ENCODE results near the gene CAPS.
"Not testable (repeated sequence)": the region's sequence is repeated elsewhere in the genome, so short reads cannot be mapped to it uniquely, and the experiment has no call there.

Gene CAPS

GRCh38 chr19:5958851-5959122 is 44.7 kb downstream of the CAPS start:
- no peak for DNase-seq

- DNase-seq: no peak
Measured at GRCh38 chr19:5959260-5960004, 45.4 kb downstream of the CAPS start.

- DNase-seq: no peak
Measured at GRCh38 chr19:5960005-5961001, 46.2 kb downstream of the CAPS start.

GRCh38 chr19:5961641-5961968 is 47.6 kb downstream of the CAPS start:
- DNase-seq: not testable (repeated sequence)

- peak; percentile 31 for DNase-seq
Measured at GRCh38 chr19:5961969-5962945, 48.2 kb downstream of the CAPS start.

GRCh38 chr19:5963259-5963658 is 49.2 kb downstream of the CAPS start:
- DNase-seq: not testable (repeated sequence)

- no peak for DNase-seq
Measured at GRCh38 chr19:5963855-5964254, 49.8 kb downstream of the CAPS start.

- no peak for DNase-seq
Measured at GRCh38 chr19:5964816-5965565, 50.9 kb downstream of the CAPS start.
